GM18951 (cell line): Measurements from ENCODE around the gene ATF2.
A peak's percentile ranks its signal among the peaks of the same experiment; 100 is the strongest.

Source experiments
- POLR2A ChIP-seq: IDR thresholded peaks from 4 replicates; pipeline ENCODE4 v1.6.1; 2011; ENCODE audit warnings: mild to moderate bottlenecking; ENCODE audit not compliant: insufficient read length, insufficient read depth; ENCODE audit errors: extremely low read depth
- in situ Hi-C: fragments of 300-500 bp; cut with MboI; formaldehyde crosslinking; loops from one replicate; pipeline ENCODE4 v1.12.0; 2022; ENCODE audit warnings: low sequenced_read_pairs, mixed read lengths, inconsistent platforms; ENCODE audit not compliant: unreplicated experiment

Gene ATF2, protein sequence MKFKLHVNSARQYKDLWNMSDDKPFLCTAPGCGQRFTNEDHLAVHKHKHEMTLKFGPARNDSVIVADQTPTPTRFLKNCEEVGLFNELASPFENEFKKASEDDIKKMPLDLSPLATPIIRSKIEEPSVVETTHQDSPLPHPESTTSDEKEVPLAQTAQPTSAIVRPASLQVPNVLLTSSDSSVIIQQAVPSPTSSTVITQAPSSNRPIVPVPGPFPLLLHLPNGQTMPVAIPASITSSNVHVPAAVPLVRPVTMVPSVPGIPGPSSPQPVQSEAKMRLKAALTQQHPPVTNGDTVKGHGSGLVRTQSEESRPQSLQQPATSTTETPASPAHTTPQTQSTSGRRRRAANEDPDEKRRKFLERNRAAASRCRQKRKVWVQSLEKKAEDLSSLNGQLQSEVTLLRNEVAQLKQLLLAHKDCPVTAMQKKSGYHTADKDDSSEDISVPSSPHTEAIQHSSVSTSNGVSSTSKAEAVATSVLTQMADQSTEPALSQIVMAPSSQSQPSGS

DNA sequence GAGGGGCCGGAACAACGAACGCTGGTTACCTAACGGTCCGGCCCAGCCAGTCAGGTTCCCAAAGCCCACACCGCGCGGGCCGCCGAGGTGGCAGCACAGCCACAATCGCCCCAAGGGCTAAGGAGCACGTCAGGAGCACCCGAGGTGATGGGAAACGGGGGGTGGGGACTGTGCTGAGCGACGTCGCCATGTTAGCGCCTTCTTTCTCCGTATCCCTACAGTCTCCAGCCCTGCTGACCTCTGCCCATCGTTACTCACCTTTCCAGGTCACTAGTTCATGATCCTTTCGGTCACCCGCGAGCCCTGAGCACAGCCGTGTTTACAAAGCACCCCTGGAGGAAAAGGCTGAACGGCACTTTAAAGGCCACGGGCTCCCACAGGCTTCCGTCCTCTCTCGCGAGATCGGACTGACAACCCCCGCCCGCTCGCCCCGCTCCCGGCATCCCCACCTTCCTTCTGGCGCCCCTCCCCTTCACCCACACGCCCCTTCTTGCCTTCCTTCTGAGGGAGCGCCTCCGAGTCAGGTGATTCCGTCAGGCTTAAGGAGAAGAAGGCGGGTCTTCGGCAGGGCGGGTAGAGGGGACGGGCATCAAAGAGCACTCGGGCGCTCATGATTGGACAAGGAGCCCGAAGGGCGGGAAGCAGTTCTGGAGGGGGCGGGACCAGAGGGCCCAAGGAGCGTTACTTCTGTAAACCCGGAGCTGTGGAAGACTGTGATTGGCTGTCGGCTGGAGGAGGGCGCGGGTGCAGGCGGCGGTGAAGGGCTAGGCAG lies at the start of gene ATF2:
Gene ATF2 (minus strand): TSS at position 412 of the 772 bp plus-strand sequence. CDS start 31,760 bp downstream, outside the sequence.
- peak; percentile 66 for TF ChIP-seq POLR2A
- in situ Hi-C loops, result no loop called here

DNA sequence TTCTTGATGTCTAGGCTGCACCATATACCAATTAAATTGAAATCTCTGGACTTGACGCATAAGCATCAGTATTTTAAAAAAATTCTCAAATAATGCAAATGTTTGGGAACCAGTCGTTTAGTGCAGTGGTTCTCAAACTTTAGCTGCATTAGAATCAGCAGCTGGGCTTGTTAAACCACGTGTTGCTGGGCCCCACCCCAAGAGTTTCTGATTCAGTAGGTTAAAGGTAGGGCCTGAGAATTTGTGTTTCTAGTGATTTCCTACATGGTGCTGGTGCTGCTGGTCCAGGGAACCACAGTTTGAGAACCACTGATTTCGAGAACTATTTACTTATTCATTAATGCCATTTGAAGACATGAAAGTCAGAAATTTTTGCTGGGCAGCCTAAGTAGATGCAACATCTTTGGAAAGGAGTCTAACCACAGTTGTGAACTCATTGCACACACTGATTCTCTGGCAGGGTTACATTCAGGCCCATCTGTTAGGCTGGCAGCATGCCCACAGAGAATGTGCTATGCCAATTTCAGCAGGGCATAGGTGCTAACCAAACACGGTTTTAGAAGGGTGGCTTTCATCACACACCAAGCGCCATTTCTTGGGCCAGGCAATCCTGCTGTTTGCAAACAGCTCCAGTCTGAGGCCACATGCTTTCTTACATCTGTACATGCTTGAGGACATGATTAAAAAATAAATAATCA lies 39.9 kb upstream of the ATF2 start:
- TF ChIP-seq POLR2A, result no peak
- in situ Hi-C loops, result no loop called here

DNA sequence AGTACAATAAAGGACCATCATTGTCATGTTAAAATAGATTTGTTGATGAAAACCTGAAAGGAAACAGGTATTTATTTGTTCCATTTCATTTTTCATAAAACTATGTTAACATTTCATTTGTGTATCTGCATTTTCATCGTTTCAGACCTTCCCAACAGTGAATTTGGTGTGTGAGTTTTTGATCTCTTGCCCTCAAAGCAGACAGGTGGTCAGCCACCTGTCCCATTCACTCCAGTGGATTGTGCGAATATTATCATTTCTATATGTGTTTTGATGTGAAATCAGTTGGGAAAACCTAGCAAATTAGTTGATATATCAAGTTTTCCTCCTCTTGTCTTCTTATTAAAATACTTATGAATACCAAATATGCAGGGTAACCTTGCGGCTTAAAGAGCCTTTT lies 38.9 kb upstream of the ATF2 start:
- in situ Hi-C loops, result no loop called here
- TF ChIP-seq POLR2A, result no peak

DNA sequence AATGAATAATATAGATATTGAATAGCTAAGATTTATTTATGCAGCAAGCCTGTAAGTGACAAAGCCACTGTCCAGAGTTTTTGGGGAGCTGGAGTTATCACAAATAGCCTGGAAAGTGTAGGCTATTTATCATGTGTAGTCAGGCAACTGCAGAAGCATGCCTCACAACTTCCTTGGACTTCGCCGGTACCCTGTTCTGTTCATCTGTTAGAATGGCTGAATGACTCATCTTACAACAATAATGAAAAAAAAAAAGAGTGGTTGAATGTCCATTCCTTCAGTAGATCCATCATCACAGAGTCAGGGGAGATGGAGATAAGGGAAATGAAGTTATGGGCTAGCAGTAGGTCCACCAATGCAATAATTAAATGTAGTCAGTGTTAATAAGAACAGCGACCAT lies 37.5 kb upstream of the ATF2 start:
- TF ChIP-seq POLR2A, result no peak
- in situ Hi-C loops, result no loop called here

DNA sequence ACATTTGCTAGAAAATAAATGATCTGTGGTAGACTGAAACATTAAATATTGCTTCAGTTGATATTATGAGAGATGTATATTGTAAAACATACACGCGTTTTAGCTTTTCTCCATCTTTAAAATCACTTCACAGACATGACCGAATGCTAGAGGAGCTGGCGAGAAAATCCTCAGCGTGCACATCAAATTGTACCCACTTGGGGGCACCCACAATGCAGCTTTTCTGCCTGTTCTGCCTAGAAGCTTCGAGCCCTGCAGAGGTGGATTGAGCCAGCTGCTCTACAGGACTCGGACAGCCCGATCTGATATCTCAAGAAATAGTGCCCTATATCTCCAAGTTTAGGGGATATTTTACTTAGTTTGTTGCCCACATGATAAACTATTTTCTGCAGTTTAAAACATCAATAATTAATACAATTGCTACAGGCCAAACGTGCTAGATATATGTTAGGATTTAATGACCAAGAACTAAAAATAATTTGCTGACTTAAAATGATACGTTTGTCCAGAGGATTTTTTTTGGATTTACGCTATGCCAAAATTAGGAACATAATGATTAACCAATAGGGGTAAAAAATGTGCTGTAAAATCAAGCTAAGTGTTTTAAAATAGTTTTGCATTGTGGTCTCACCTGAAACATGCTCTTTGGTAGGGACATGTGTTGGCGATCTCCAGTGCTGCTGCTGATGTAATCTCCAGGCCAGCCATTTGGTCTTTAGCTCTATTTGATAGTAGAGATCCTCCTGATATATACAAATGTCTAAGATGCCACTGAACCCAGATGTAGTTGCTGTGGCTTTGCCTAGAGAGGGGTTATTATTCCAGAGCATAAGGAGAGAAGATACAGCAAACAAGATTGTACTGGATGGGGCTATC lies 35.9 kb upstream of the ATF2 start:
- TF ChIP-seq POLR2A, result no peak
- in situ Hi-C loops, result no loop called here

DNA sequence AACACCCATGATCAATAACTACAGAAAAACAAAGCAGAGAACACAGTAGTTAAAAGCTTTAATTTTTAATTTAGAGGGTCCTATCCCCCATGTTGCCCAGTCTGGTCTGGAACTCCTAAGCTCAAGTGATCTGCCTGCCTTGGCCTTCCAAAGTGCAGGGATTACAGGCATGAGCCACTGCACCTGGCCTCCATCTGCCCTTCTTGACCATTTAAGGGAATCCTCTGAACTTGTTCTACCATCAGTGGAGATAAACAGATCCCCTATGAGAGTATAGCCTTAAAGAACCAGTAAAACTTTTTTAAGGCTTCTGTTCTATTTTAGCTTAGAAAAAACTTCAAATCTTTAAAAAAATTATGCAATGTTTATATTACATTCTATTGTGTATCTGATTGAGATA lies 27.0 kb upstream of the ATF2 start:
- no peak for TF ChIP-seq POLR2A
- in situ Hi-C loops, result no loop called here

DNA sequence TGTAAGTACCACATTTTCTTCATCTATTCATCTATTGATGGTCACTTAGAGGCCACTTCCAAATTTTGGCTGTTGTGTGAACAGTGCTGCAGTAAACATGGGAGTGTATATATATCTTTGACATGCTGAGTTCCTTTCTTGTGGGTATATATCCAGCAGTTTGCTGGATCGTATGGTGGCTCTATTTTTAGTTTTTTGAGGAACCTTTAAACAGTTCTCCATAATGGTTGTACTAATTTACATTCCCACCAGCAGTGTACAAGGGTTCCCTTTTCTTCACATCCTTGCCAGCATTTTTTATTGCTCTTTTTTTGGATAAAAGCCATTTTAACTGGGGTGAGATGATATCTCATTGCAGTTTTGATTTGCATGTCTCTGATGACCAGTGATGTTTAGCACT lies 20.8 kb upstream of the ATF2 start:
- no peak for TF ChIP-seq POLR2A
- in situ Hi-C loops, result no loop called here

DNA sequence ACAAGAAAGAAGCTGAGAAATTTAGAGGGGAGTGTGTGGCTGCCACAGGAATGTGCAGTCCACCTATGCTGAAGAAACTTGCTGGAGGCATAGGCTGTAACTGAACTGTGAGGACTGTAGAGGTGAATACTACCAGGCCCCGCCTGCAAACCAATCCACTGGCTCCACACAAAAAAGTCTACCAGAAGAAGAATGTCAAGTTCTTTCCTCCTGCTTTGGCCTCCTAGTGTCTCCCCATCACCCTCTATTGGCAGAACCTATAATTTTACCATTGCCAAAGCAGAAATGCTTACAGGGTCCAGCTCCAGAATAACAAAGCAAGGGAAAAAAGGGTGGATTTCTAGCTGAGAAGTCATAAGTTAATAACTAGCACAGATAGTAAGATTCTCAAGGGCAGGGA lies 19.4 kb upstream of the ATF2 start:
- in situ Hi-C loops, result no loop called here
- no peak for TF ChIP-seq POLR2A

DNA sequence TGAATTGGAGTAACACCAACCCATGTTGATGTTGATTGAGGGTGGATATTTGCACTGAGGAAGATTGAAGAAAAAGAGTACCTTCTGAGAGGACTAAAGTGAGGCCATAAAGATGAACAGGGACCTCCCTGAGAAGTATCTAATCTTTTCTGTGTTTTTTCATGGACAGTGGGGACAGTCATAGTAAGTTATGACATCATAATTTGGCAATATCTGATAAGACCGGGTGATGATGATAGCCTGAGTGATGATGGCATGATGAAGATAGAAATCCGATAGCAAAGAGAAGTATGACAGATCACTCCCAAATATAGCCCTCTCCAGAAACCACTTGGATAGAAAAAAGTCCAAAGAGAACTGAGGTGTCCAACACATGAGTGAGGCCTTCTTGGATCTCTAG lies 15.7 kb upstream of the ATF2 start:
- in situ Hi-C loops, result no loop called here

DNA sequence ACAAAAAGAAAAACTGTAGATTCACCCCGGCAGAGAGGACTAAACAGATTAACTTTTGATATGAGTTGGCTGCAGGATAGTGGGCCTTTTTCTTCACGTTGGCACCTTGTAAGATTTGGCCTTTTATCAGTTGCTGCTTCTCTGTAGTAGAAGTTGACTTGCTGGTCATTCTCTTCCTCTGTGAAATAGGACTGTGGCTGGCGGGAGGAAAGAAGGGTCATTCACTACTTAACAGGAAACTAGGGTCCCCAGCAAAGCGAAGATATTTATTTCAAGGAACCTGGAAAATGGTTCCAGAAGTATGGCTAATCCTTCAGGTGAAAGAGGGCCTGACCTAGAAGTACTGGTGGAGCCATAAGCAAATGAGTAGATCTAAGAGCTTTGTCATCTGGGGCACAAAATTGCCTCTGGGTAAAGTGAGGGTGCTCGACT lies 13.9 kb upstream of the ATF2 start:
- TF ChIP-seq POLR2A, result no peak
- in situ Hi-C loops, result no loop called here

More for the DNA sequence above, 15.7 kb upstream of the ATF2 start:
- TF ChIP-seq POLR2A, result no peak

DNA sequence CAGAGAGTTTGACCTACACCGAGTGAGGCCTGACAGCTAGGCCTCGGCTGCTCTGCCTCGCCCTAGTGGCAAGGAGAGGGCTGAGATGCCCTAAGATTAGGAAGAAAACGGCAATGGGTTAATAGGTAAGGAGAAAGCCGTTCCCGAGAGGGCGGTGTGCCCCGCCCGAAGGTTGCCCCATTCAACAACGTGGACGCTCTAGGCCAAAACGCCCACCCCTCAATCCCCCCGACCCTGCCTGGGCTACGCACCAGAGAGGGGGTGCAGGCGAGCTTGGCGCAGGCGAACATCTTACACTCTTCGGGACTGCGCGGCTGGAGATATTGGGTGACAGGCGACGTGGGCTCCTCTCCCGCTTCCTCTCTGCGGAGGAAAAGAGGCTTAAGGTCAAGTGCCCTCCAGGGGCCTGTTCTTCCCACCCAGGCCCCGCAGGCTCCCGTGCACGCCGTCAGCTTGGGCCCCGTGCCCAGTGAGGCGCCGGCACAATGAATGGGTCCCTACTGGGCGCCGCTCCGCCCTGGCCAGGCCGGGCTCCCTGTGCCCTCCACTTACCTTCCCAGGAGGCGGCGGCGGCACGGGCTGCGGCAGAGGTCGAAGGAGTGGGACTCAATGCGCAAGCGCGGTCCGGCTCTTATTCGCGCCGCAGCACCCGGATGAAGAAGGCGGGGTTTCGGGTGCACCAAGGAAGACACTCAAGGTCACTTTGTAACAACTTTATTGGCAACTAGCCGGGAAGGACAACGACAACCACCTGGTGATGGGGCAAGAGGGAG lies 13.3 kb upstream of the ATF2 start, which contains the start of gene ATP5MC3:
Gene ATP5MC3 (minus strand): TSS at position 607 of the 773 bp plus-strand sequence. CDS start 317 bp downstream, at position 290.
- in situ Hi-C loops, result no loop called here
- peak; percentile 95 for TF ChIP-seq POLR2A
